ENCODE results near the gene KRTAP22-2.

The KRTAP22-2 gene

GRCh38 chr21:30561957-30562356 is 28.2 kb downstream of the KRTAP22-2 start:
- no peak for DNase-seq

GRCh38 chr21:30561264-30561895 is 28.8 kb downstream of the KRTAP22-2 start, which contains the start of gene KRTAP19-7:
TSS of gene KRTAP19-7 (minus strand) at chr21:30561314. CDS start at chr21:30561289, 25 bp downstream.
- DNase-seq, result no peak

GRCh38 chr21:30555095-30555494 is 35.1 kb downstream of the KRTAP22-2 start:
- no peak for DNase-seq

- DNase-seq, result no peak
Observed at GRCh38 chr21:30552782-30553181, 37.4 kb downstream of the KRTAP22-2 start.

- DNase-seq, result no peak
Observed at GRCh38 chr21:30541764-30542163, 48.4 kb downstream of the KRTAP22-2 start, which contains the start of gene KRTAP19-6. TSS of gene KRTAP19-6 (minus strand) at chr21:30541864. CDS start at chr21:30541833, 31 bp downstream.

Measured in NCI-H1436 (cell line).